Keratinocyte (primary cell): ENCODE measurements around the gene SLC27A5.

Source experiments
- EZH2 ChIP-seq: IDR thresholded peaks from one replicate; pipeline ENCODE4 v1.6.1; 2012; ENCODE audit warnings: inconsistent platforms, mild to moderate bottlenecking, low read length, moderate library complexity
- TF ChIP-seq, protein P1 (sequence below), 3 experiments: IDR thresholded peaks in 1 of 3; conservative IDR thresholded peaks in 1 of 3; optimal IDR thresholded peaks in 1 of 3; 2 replicates in 2 of 3; 3 replicates in 1 of 3; pipeline versions ENCODE3 to v1.5.1; 2011; ENCODE audit warnings: low read length in 3 of 3, mild to moderate bottlenecking in 3 of 3, moderate library complexity in 2 of 3, control low read depth in 1 of 3, inconsistent platforms in 1 of 3; ENCODE audit not compliant: insufficient read depth in 2 of 3; ENCODE audit errors: extremely low read depth in 1 of 3

DNA sequence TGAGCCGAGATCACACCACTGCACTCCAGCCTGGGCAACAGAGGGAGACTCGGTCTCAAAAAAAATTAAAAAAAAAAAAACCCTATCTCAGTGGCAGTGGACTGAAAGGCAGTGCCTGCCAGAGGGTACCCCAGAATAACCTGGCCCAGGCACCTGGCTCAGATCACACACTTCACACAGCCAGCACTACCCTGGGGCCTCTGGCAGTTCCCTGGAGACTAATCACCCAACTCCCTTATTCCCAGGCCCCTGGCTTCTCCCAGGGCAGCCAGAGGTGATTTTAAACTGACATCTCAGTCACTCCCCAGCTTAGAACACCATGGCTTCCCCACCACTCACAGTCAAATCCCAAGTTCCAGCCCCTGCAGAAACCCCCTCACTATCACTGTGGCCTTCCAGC is 3.5 kb upstream of the SLC27A5 start:
- TF ChIP-seq, protein P1, sequence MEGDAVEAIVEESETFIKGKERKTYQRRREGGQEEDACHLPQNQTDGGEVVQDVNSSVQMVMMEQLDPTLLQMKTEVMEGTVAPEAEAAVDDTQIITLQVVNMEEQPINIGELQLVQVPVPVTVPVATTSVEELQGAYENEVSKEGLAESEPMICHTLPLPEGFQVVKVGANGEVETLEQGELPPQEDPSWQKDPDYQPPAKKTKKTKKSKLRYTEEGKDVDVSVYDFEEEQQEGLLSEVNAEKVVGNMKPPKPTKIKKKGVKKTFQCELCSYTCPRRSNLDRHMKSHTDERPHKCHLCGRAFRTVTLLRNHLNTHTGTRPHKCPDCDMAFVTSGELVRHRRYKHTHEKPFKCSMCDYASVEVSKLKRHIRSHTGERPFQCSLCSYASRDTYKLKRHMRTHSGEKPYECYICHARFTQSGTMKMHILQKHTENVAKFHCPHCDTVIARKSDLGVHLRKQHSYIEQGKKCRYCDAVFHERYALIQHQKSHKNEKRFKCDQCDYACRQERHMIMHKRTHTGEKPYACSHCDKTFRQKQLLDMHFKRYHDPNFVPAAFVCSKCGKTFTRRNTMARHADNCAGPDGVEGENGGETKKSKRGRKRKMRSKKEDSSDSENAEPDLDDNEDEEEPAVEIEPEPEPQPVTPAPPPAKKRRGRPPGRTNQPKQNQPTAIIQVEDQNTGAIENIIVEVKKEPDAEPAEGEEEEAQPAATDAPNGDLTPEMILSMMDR (optimal IDR thresholded peaks at IDR 0.05 in 1 of 3, IDR thresholded peaks at IDR 0.05 in 1 of 3, conservative IDR thresholded peaks at IDR 0.05 in 1 of 3; ENCODE audit: extremely low read depth in 1 of 3, insufficient read depth in 2 of 3, low read length in 3 of 3) = no peak
- no peak for TF ChIP-seq EZH2
